ENCODE measurements around the gene SGCE. TPM values are rescaled to one million over a fixed set of nuclear protein-coding genes. Genes with fewer than 3 reads are reported as not detected.

The SGCE gene
- total and polyA plus RNA-seq, 8 donors, result 9.8 to 38.5 (median 15.8) TPM

- Histone ChIP-seq H3K27ac (no peak overlapping the region), H3K9me3 (no peaks in the 10 kb centered on the region), H3K4me3 (no peak overlapping the region), H3K36me3 (peaks cover 0 to 7% (median 0%) of the 10 kb centered on the region in 3 donors), H3K27me3 (no peaks in the 10 kb centered on the region), H3K4me1 (no peaks in the 10 kb centered on the region)
- WGBS, 2 donors, result 34 to 35% methylated on average over 1 of the region's 1 CpG
- DNase-seq (no peak), FAIRE-seq (no peak), ATAC-seq (no peak)
- no peak for TF ChIP-seq CTCF (IDR thresholded peaks at IDR 0.05)
- intact Hi-C loops (cut with DNase I), result no loop called here
Observed at GRCh38 chr7:94547126-94547525, 108.8 kb downstream of the SGCE start.

GRCh38 chr7:94540428-94540827 lies 115.5 kb downstream of the SGCE start:
- FAIRE-seq (no peak), ATAC-seq (no peak), DNase-seq (no peak)
- H3K36me3 ChIP-seq, result peaks cover 0 to 27% (median 0%) of the 10 kb centered on the region in 3 donors
- no peak overlapping the region for H3K27ac ChIP-seq
- H3K9me3 ChIP-seq, result no peaks in the 10 kb centered on the region
- H3K27me3 ChIP-seq, result no peaks in the 10 kb centered on the region
- no peak for TF ChIP-seq CTCF (IDR thresholded peaks at IDR 0.05)
- WGBS, 2 donors, result 80 to 89% methylated on average over 1 of the region's 1 CpG
- no peak overlapping the region for H3K4me3 ChIP-seq
- no peaks in the 10 kb centered on the region for H3K4me1 ChIP-seq
- intact Hi-C loops (cut with DNase I), result no loop called here

Other genes with a start within 250 kb of the SGCE start
- 10 to 100 TPM in 4 of 6 donors, 1 to 10 TPM in 2; 7.2 to 12.8 (median 10.6) TPM for gene CASD1, start 146.3 kb downstream of the SGCE start, total RNA-seq
- gene CASD1, start 146.3 kb downstream of the SGCE start, polyA plus RNA-seq, result 10 to 100 TPM in 1 of 2 donors, 1 to 10 TPM in 1; 9.5 to 19.4 TPM